ENCODE results near the gene MN1.

GRCh38 chr22:27714068-27714467 lies 87.5 kb downstream of the MN1 start:
- TF ChIP-seq, protein P1, sequence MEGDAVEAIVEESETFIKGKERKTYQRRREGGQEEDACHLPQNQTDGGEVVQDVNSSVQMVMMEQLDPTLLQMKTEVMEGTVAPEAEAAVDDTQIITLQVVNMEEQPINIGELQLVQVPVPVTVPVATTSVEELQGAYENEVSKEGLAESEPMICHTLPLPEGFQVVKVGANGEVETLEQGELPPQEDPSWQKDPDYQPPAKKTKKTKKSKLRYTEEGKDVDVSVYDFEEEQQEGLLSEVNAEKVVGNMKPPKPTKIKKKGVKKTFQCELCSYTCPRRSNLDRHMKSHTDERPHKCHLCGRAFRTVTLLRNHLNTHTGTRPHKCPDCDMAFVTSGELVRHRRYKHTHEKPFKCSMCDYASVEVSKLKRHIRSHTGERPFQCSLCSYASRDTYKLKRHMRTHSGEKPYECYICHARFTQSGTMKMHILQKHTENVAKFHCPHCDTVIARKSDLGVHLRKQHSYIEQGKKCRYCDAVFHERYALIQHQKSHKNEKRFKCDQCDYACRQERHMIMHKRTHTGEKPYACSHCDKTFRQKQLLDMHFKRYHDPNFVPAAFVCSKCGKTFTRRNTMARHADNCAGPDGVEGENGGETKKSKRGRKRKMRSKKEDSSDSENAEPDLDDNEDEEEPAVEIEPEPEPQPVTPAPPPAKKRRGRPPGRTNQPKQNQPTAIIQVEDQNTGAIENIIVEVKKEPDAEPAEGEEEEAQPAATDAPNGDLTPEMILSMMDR (IDR thresholded peaks at IDR 0.05): no peak
- TF ChIP-seq POLR2A (IDR thresholded peaks at IDR 0.05) (no peak), POLR2AphosphoS5 (IDR thresholded peaks at IDR 0.05) (no peak)

Data from breast epithelium (tissue), 3 donors.